ENCODE measurements around the gene STUM. TPM values are rescaled to one million over a fixed set of nuclear protein-coding genes. Genes with fewer than 3 reads are reported as not detected.

STUM gene
- total RNA-seq, 1 donor from 2014 or later = 0.09 TPM

DNA sequence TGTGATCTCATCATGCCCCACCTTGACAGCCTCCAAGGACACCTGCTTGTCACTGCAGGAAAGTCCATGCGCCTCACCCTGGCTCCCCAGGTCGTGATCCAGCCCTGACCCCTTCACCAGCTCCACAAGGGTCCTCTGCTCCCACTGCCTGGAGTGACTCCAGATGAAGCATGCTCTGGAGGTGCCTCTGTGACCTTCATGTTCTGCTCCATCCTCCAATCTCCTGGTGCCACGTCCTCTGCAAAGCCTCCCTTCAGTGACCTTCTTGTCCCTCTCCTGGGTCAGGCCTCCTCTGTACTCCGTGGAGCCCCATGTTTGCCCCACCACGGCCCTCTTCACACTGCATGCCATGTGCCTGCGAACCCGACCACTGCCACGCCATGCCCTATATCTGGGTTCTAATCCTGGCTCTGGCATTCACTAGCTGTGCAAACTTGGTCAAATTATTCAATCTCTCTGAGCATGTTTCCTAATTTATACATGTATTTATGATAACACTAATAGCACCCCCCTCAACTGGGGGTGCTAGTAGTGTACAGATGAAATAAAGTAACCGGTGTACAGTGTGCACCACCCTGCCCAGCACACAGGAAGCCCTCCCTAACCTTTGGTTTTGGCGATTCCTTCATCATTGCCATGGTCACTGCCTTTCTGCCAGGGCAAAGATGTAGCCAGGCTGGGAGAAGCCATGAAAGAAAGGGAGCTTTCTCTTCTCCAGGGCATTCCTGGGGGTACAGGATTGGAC is 77.4 kb downstream of the STUM start:
- H3K27me3 Mint-ChIP-seq (ENCODE audit: low read depth) = peaks cover 3% of the 10 kb centered on the region
- peaks cover 2% of the 10 kb centered on the region for H3K36me3 Mint-ChIP-seq
- H3K27ac Mint-ChIP-seq = no peak overlapping the region
- peaks cover 14% of the 10 kb centered on the region for H3K9me3 Mint-ChIP-seq
- no peak overlapping the region for H3K4me3 Mint-ChIP-seq
- TF ChIP-seq, protein P1, sequence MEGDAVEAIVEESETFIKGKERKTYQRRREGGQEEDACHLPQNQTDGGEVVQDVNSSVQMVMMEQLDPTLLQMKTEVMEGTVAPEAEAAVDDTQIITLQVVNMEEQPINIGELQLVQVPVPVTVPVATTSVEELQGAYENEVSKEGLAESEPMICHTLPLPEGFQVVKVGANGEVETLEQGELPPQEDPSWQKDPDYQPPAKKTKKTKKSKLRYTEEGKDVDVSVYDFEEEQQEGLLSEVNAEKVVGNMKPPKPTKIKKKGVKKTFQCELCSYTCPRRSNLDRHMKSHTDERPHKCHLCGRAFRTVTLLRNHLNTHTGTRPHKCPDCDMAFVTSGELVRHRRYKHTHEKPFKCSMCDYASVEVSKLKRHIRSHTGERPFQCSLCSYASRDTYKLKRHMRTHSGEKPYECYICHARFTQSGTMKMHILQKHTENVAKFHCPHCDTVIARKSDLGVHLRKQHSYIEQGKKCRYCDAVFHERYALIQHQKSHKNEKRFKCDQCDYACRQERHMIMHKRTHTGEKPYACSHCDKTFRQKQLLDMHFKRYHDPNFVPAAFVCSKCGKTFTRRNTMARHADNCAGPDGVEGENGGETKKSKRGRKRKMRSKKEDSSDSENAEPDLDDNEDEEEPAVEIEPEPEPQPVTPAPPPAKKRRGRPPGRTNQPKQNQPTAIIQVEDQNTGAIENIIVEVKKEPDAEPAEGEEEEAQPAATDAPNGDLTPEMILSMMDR (IDR thresholded peaks at IDR 0.05; ENCODE audit: unreplicated experiment) = no peak
- no peaks in the 10 kb centered on the region for H3K4me1 Mint-ChIP-seq
- DNase-seq (ENCODE audit: low spot score in 2 of 2, unreplicated experiment in 2 of 2) = no peak

DNA sequence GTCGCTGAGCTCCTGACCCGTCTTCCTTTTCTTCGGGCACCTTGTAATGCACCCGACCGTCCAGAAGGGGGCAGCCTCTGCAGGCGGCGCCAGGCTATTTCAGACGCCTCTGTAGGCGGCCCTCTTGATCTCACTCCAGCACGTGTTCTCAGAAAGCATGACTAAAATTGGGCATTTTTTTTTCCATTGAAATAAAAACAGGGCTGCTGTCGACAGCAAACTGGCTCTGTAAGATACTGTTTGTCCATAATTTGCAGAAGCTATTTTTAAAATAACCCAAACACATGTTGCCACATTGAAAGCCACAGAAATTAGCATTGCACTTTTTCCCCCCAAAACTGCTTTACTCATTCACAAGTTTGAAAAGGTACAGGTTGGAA is 78.0 kb downstream of the STUM start:
- Mint-ChIP-seq H3K36me3 (peaks cover 2% of the 10 kb centered on the region), H3K27me3 (ENCODE audit: low read depth) (peaks cover 3% of the 10 kb centered on the region), H3K4me3 (no peak overlapping the region), H3K9me3 (peaks cover 9% of the 10 kb centered on the region), H3K27ac (no peak overlapping the region), H3K4me1 (no peaks in the 10 kb centered on the region)
- TF ChIP-seq, protein P1 (IDR thresholded peaks at IDR 0.05; ENCODE audit: unreplicated experiment) = peak; percentile 89
- DNase-seq (ENCODE audit: low spot score in 2 of 2, unreplicated experiment in 2 of 2) = peak in 1 of 2 experiments; percentile 72

- no peak for DNase-seq (ENCODE audit: low spot score in 2 of 2, unreplicated experiment in 2 of 2)
- no peak overlapping the region for H3K4me3 Mint-ChIP-seq
- no peaks in the 10 kb centered on the region for H3K4me1 Mint-ChIP-seq
- TF ChIP-seq, protein P1 (IDR thresholded peaks at IDR 0.05; ENCODE audit: unreplicated experiment) = no peak
- H3K9me3 Mint-ChIP-seq = peaks cover 2% of the 10 kb centered on the region
- H3K36me3 Mint-ChIP-seq = peaks cover 2% of the 10 kb centered on the region
- H3K27ac Mint-ChIP-seq = no peak overlapping the region
- H3K27me3 Mint-ChIP-seq (ENCODE audit: low read depth) = peaks cover 3% of the 10 kb centered on the region
These were observed 78.6 kb downstream of the STUM start for GRCh38 chr1:226627050-226627755.

DNA sequence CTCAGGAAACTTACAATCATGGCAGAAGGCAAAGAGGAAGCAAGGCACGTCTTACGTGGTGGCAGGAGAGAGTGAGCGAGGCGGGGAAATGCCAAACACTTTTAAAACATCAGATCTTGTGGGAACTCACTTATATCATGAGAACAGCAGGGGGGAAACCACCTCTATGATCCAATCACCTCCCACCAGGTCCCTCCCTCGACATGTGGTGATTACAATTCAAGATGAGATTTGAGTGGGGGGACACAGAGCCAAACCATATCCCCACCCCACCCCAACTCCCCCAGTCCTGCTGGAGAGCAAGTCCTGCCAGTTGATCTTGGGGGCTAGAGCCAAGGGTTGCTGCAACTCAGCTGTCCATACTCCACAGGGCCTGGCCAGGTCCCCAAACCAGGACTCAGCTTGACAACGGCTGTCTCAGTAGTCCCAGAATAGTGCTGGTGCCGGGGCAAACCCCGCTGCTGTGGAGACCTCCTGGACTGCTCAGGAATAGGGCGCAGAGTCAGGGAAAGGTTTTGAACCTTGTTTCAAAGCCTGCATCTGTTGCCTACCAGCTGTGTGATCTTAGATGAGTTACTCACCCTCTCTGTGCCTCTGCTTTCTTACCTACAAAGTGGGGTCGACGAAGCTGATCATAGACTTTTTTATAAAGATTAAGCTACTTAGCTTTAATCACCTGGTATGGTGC is 79.5 kb downstream of the STUM start:
- Mint-ChIP-seq H3K27me3 (ENCODE audit: low read depth) (peaks cover 3% of the 10 kb centered on the region), H3K36me3 (peaks cover 2% of the 10 kb centered on the region), H3K9me3 (no peaks in the 10 kb centered on the region), H3K4me1 (no peaks in the 10 kb centered on the region), H3K27ac (no peak overlapping the region), H3K4me3 (no peak overlapping the region)
- no peak for DNase-seq (ENCODE audit: low spot score in 2 of 2, unreplicated experiment in 2 of 2)
- TF ChIP-seq, protein P1 (IDR thresholded peaks at IDR 0.05; ENCODE audit: unreplicated experiment) = no peak

GRCh38 chr1:226628612-226629155 is 80.1 kb downstream of the STUM start:
- DNase-seq (ENCODE audit: low spot score in 2 of 2, unreplicated experiment in 2 of 2) = no peak
- no peaks in the 10 kb centered on the region for H3K9me3 Mint-ChIP-seq
- H3K4me1 Mint-ChIP-seq = no peaks in the 10 kb centered on the region
- no peak overlapping the region for H3K27ac Mint-ChIP-seq
- peaks cover 2% of the 10 kb centered on the region for H3K36me3 Mint-ChIP-seq
- peaks cover 3% of the 10 kb centered on the region for H3K27me3 Mint-ChIP-seq (ENCODE audit: low read depth)
- TF ChIP-seq, protein P1 (IDR thresholded peaks at IDR 0.05; ENCODE audit: unreplicated experiment) = no peak
- no peak overlapping the region for H3K4me3 Mint-ChIP-seq
